ENCODE data around the gene SOCS3.

SOCS3 gene

GRCh38 chr17:78322858-78323455 lies 36.9 kb downstream of the SOCS3 start:
- DNase-seq, result no peak
- H3K4me3 ChIP-seq (ENCODE audit: low read depth, low read length), result no peak overlapping the region
- H3K9me3 ChIP-seq, result no peaks in the 10 kb centered on the region
- TF ChIP-seq CTCF (IDR thresholded peaks at IDR 0.05; ENCODE audit: low read depth, low read length), result no peak
- no peaks in the 10 kb centered on the region for H3K36me3 ChIP-seq
- no peaks in the 10 kb centered on the region for H3K27me3 ChIP-seq
- H3K4me1 ChIP-seq, result peaks cover 9% of the 10 kb centered on the region; the same call in 1 of the 2 replicates

- DNase-seq, result no peak
- TF ChIP-seq CTCF (IDR thresholded peaks at IDR 0.05; ENCODE audit: low read depth, low read length), result no peak
- H3K27me3 ChIP-seq, result no peaks in the 10 kb centered on the region
- H3K4me1 ChIP-seq, result peaks cover 9% of the 10 kb centered on the region; the same call in 1 of the 2 replicates
- H3K36me3 ChIP-seq, result no peaks in the 10 kb centered on the region
- H3K9me3 ChIP-seq, result no peaks in the 10 kb centered on the region
- no peak overlapping the region for H3K4me3 ChIP-seq (ENCODE audit: low read depth, low read length)
Observed at GRCh38 chr17:78322327-78322857, 37.5 kb downstream of the SOCS3 start.

- DNase-seq, result no peak
- H3K36me3 ChIP-seq, result no peaks in the 10 kb centered on the region
- no peak overlapping the region for H3K4me3 ChIP-seq (ENCODE audit: low read depth, low read length)
- no peak for TF ChIP-seq CTCF (IDR thresholded peaks at IDR 0.05; ENCODE audit: low read depth, low read length)
- H3K27me3 ChIP-seq, result no peaks in the 10 kb centered on the region
- no peaks in the 10 kb centered on the region for H3K9me3 ChIP-seq
- peaks cover 5% of the 10 kb centered on the region; the same call in 1 of the 2 replicates for H3K4me1 ChIP-seq
Observed at GRCh38 chr17:78318843-78319242, 41.0 kb downstream of the SOCS3 start.

- H3K9me3 ChIP-seq, result no peaks in the 10 kb centered on the region
- DNase-seq, result no peak
- no peaks in the 10 kb centered on the region for H3K36me3 ChIP-seq
- no peaks in the 10 kb centered on the region for H3K27me3 ChIP-seq
- TF ChIP-seq CTCF (IDR thresholded peaks at IDR 0.05; ENCODE audit: low read depth, low read length), result no peak
- peaks cover 5% of the 10 kb centered on the region; the same call in 1 of the 2 replicates for H3K4me1 ChIP-seq
- no peak overlapping the region for H3K4me3 ChIP-seq (ENCODE audit: low read depth, low read length)
Observed at GRCh38 chr17:78318407-78318806, 41.5 kb downstream of the SOCS3 start.

- Histone ChIP-seq H3K9me3 (no peaks in the 10 kb centered on the region), H3K27me3 (no peaks in the 10 kb centered on the region), H3K36me3 (no peaks in the 10 kb centered on the region), H3K4me3 (ENCODE audit: low read depth, low read length) (no peak overlapping the region), H3K4me1 (peaks cover 2% of the 10 kb centered on the region; the same call in 1 of the 2 replicates)
- DNase-seq, result no peak
- no peak for TF ChIP-seq CTCF (IDR thresholded peaks at IDR 0.05; ENCODE audit: low read depth, low read length)
Observed at GRCh38 chr17:78317794-78318400, 42.0 kb downstream of the SOCS3 start.
